IPS-NIHi11 (cell line): ENCODE results near the gene TBX1.

Source experiments
- DNase-seq: peaks from one replicate; pipeline ENCODE4 v3.0.0; 2012; ENCODE audit warnings: mixed read lengths, low spot score

TBX1 gene

DNA sequence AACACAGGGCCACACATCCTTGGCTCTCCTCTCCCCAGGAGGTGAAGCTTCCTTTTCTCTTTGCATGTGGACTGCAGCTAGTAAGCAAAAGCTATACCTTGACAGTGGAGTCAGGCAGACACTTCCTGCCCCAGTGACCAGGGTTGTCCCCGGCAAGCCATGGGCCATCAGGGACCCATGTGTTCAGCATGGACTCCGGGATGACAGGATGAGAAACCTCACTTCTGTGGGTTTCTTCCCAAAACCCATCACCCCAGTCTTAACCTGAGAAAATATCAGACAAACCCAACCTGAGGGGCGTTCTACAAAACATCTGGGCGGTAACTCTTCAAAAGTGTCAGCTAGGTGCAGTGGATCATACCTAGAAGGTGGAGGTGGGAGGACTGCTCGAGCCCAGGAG, 53.9 kb downstream of the TBX1 start:
- no peak for DNase-seq

GRCh38 chr22:19815093-19815822, 54.7 kb downstream of the TBX1 start:
- no peak for DNase-seq

DNA sequence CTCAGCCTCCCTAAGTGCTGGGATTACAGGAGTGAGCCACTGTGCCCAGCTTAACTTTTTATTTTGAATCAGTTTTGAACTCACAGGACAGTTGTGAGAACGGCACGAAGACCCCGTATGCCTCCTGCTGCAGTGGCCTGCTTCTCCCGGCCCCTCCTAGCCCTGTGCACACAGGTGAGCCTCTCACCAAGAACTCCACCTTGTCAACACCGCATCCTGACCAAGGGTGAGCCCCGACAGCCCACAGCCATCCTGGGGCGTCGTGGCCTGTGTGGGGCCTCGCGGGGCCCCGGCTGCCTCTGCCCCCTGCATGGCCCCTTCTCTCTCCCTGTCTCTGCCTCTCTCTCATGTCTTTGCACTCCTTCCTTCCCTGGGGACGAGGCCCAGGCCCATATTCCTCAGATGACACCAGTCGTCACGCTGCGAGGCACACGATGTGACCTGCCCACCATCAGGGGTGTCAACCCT, 55.3 kb downstream of the TBX1 start:
- no peak for DNase-seq

- no peak for DNase-seq
These were observed 56.0 kb downstream of the TBX1 start for GRCh38 chr22:19816372-19817119.
